ENCODE data around the gene NWD2. TPM values are rescaled to one million over a fixed set of nuclear protein-coding genes. Genes with fewer than 3 reads are reported as not detected.

Gene NWD2
- total and polyA plus RNA-seq, 7 donors, result 0.01 to 0.03 TPM; not detected in 5

- DNase-seq (no peak), ATAC-seq (no peak)
- Histone ChIP-seq H3K4me3 (no peak overlapping the region), H3K4me1 (no peaks in the 10 kb centered on the region), H3K27me3 (ENCODE audit: insufficient read depth in 3 of 3, low read length in 2 of 3) (no peaks in the 10 kb centered on the region), H3K36me3 (ENCODE audit: insufficient read depth in 1 of 2, low read depth in 1 of 2) (no peaks in the 10 kb centered on the region), H3K27ac (no peak overlapping the region), H3K9me3 (no peaks in the 10 kb centered on the region)
- TF ChIP-seq CTCF (IDR thresholded peaks at IDR 0.05), result no peak
- WGBS, 3 donors, result 82 to 94% (median 86%) methylated on average over 5 of the region's 5 CpGs
- intact Hi-C loops (cut with DNase I), result no loop called here
Measured at GRCh38 chr4:37465296-37465695, 220.8 kb downstream of the NWD2 start.

- no peaks in the 10 kb centered on the region for H3K4me1 ChIP-seq
- H3K27ac ChIP-seq, result no peak overlapping the region
- DNase-seq (no peak), ATAC-seq (no peak)
- 42 to 86% (median 64%) methylated on average over 2 of the region's 2 CpGs for WGBS, 3 donors
- no peak for TF ChIP-seq CTCF (IDR thresholded peaks at IDR 0.05)
- intact Hi-C loops (cut with DNase I), result no loop called here
- no peaks in the 10 kb centered on the region for H3K9me3 ChIP-seq
- no peaks in the 10 kb centered on the region for H3K27me3 ChIP-seq (ENCODE audit: insufficient read depth in 3 of 3, low read length in 2 of 3)
- no peak overlapping the region for H3K4me3 ChIP-seq
- H3K36me3 ChIP-seq (ENCODE audit: insufficient read depth in 1 of 2, low read depth in 1 of 2), result no peaks in the 10 kb centered on the region
Measured at GRCh38 chr4:37465845-37466244, 221.3 kb downstream of the NWD2 start.

GRCh38 chr4:37467223-37467622 lies 222.7 kb downstream of the NWD2 start:
- intact Hi-C loops (cut with DNase I), result no loop called here
- Histone ChIP-seq H3K27me3 (ENCODE audit: insufficient read depth in 3 of 3, low read length in 2 of 3) (no peaks in the 10 kb centered on the region), H3K4me1 (no peaks in the 10 kb centered on the region), H3K9me3 (no peaks in the 10 kb centered on the region), H3K27ac (no peak overlapping the region), H3K4me3 (no peak overlapping the region), H3K36me3 (ENCODE audit: insufficient read depth in 1 of 2, low read depth in 1 of 2) (no peaks in the 10 kb centered on the region)
- WGBS, 3 donors, result 68 to 83% (median 69%) methylated on average over 3 of the region's 3 CpGs
- TF ChIP-seq CTCF (IDR thresholded peaks at IDR 0.05), result no peak
- DNase-seq, result no peak
- ATAC-seq, result no peak

- ATAC-seq, result no peak
- TF ChIP-seq CTCF (IDR thresholded peaks at IDR 0.05), result no peak
- no peaks in the 10 kb centered on the region for H3K9me3 ChIP-seq
- 69 to 80% (median 74%) methylated on average over 4 of the region's 4 CpGs for WGBS, 3 donors
- H3K4me1 ChIP-seq, result no peaks in the 10 kb centered on the region
- no peaks in the 10 kb centered on the region for H3K36me3 ChIP-seq (ENCODE audit: insufficient read depth in 1 of 2, low read depth in 1 of 2)
- H3K27me3 ChIP-seq (ENCODE audit: insufficient read depth in 3 of 3, low read length in 2 of 3), result no peaks in the 10 kb centered on the region
- intact Hi-C loops (cut with DNase I), result no loop called here
- no peak for DNase-seq
- H3K27ac ChIP-seq, result no peak overlapping the region
- H3K4me3 ChIP-seq, result no peak overlapping the region
Measured at GRCh38 chr4:37467824-37468223, 223.3 kb downstream of the NWD2 start.

- DNase-seq (no peak), ATAC-seq (no peak)
- Histone ChIP-seq H3K4me3 (no peak overlapping the region), H3K27ac (no peak overlapping the region), H3K9me3 (no peaks in the 10 kb centered on the region), H3K4me1 (no peaks in the 10 kb centered on the region), H3K36me3 (ENCODE audit: insufficient read depth in 1 of 2, low read depth in 1 of 2) (no peaks in the 10 kb centered on the region), H3K27me3 (ENCODE audit: insufficient read depth in 3 of 3, low read length in 2 of 3) (no peaks in the 10 kb centered on the region)
- TF ChIP-seq CTCF (IDR thresholded peaks at IDR 0.05), result no peak
- WGBS, 3 donors, result 88 to 92% (median 91%) methylated on average over 2 of the region's 2 CpGs
- intact Hi-C loops (cut with DNase I), result no loop called here
Measured at GRCh38 chr4:37469286-37469685, 224.7 kb downstream of the NWD2 start.

Data from psoas muscle (tissue), 8 donors.